OCI-LY7 (cell line): Measurements from ENCODE around the gene ODF4. TPM values are rescaled to one million over a fixed set of nuclear protein-coding genes. Genes with fewer than 3 reads are reported as not detected.

Source experiments
- BruUV-seq: library from RNA; stranded (reverse); fragments of 400-500 nt; replicated peaks from 2 replicates; lab custom pipeline; 2021; lab: Mats Ljungman, UMichigan
- CTCF ChIA-PET: fragments of 300-600 bp; sonication (Branson Sonifier 250); formaldehyde crosslinking; loops from one replicate; lab custom pipeline; 2022; ENCODE audit warnings: antibody characterized with exemption; ENCODE audit not compliant: unreplicated experiment; lab: Charles Lee
- POLR2A ChIA-PET: fragments of 300-600 bp; sonication (Branson Sonifier 250); formaldehyde crosslinking; loops from one replicate; lab custom pipeline; 2022; ENCODE audit warnings: antibody characterized with exemption; lab: Charles Lee
- DNase-seq: peaks from one replicate; pipeline ENCODE4 v3.0.0-alpha.2; 2015; ENCODE audit warnings: low spot score
- H2AFZ ChIP-seq: fragments of 200-600 bp; sonication (generic), shearing (Covaris generic); 2 replicates; pipeline ENCODE4 v1.6.1; 2014; ENCODE audit warnings: mild to moderate bottlenecking, antibody characterized with exemption, low read length, moderate library complexity
- H3K27ac ChIP-seq: fragments of 200-600 bp; sonication (generic); 2 replicates; pipeline ENCODE4 v1.5.1; 2014; ENCODE audit warnings: mixed run types, low read depth, mild to moderate bottlenecking, moderate library complexity, low read length, inconsistent platforms; ENCODE audit not compliant: poor library complexity, severe bottlenecking
- H3K36me3 ChIP-seq: fragments of 200-600 bp; sonication (generic); 2 replicates; pipeline ENCODE4 v1.6.1; 2014; ENCODE audit warnings: mild to moderate bottlenecking, antibody characterized with exemption, low read length, moderate library complexity, mixed read lengths; ENCODE audit not compliant: insufficient read depth
- H3K4me1 ChIP-seq: fragments of 200-600 bp; sonication (generic); 2 replicates; pipeline ENCODE4 v1.5.1; 2014; ENCODE audit warnings: mild to moderate bottlenecking, low read length; ENCODE audit not compliant: insufficient read depth, poor library complexity, severe bottlenecking
- H3K4me2 ChIP-seq: fragments of 200-600 bp; sonication (generic); 2 replicates; pipeline ENCODE4 v1.6.1; 2014; ENCODE audit warnings: mild to moderate bottlenecking, low read length
- H3K4me3 ChIP-seq: fragments of 200-600 bp; sonication (generic); 2 replicates; pipeline ENCODE4 v1.5.1; 2014; ENCODE audit warnings: mild to moderate bottlenecking, low read depth, low read length; ENCODE audit not compliant: poor library complexity, severe bottlenecking
- H3K79me2 ChIP-seq: fragments of 200-600 bp; sonication (generic); 2 replicates; pipeline ENCODE4 v1.6.1; 2016; ENCODE audit warnings: low read depth, mild to moderate bottlenecking, low read length, moderate library complexity, mixed read lengths; ENCODE audit not compliant: insufficient read depth
- H3K9me2 ChIP-seq: fragments of 200-600 bp; sonication (generic); 2 replicates; pipeline ENCODE4 v1.6.1; 2016; ENCODE audit warnings: mild to moderate bottlenecking, low read length, mixed read lengths; ENCODE audit not compliant: insufficient read depth
- H3K9me3 ChIP-seq: fragments of 200-600 bp; sonication (generic); 2 replicates; pipeline ENCODE4 v1.6.1; 2014; ENCODE audit warnings: mild to moderate bottlenecking, mixed run types, low read length, mixed read lengths
- H4K20me1 ChIP-seq: fragments of 200-600 bp; sonication (generic); 2 replicates; pipeline ENCODE4 v1.6.1; 2014; ENCODE audit warnings: mild to moderate bottlenecking, antibody characterized with exemption, low read length, moderate library complexity, mixed read lengths; ENCODE audit not compliant: insufficient read depth
- CTCF ChIP-seq: fragments of 200-600 bp; sonication (generic); conservative IDR thresholded peaks from 2 replicates; pipeline ENCODE4 v1.5.1; 2014; ENCODE audit warnings: mild to moderate bottlenecking, antibody characterized with exemption, low read length, moderate library complexity, mixed read lengths
- EZH2phosphoT487 ChIP-seq: fragments of 200-600 bp; sonication (generic); IDR thresholded peaks from 2 replicates; pipeline ENCODE4 v1.6.1; 2018; ENCODE audit warnings: low read depth, borderline replicate concordance, mild to moderate bottlenecking, mixed run types, antibody characterized with exemption, low read length, moderate library complexity, mixed read lengths
- intact Hi-C: fragments of 100-400 bp; cut with micrococcal nuclease; formaldehyde crosslinking; loops from one replicate; pipeline ENCODE4 v1.10.0; 2022; ENCODE audit not compliant: unreplicated experiment
- total RNA-seq, 2 experiments: library from RNA; depleted of rRNA in 1 of 2; stranded (reverse); fragments of >200 nt in 1 of 2; shearing (Covaris generic) in 1 of 2; gene quantifications; 2 replicates each; pipeline ENCODE4 v1.2.3, GENCODE V29; 2014 to 2022

ODF4 gene
- total RNA-seq, 2 experiments from 2014 or later = not detected

- peaks cover 51% of the 10 kb centered on the region for H3K4me1 ChIP-seq
- H3K27ac ChIP-seq = peak overlapping the region; percentile 76
- DNase-seq = no peak
- no peak for TF ChIP-seq EZH2phosphoT487
- TF ChIP-seq CTCF = no peak
- peak overlapping the region; percentile 72 for H3K4me3 ChIP-seq
- H3K9me2 ChIP-seq = no peaks in the 10 kb centered on the region
- intact Hi-C loops = loop anchor here (5.0 kb wide), 1 partner anchor 688 kb away; the partner anchor contains the start of genes TP53 and WRAP53
- peaks cover 58% of the 10 kb centered on the region for H3K36me3 ChIP-seq
- H3K79me2 ChIP-seq = peaks cover 27% of the 10 kb centered on the region
- peak overlapping the region; percentile 95 for H3K4me2 ChIP-seq
- ChIA-PET CTCF (interaction anchor here (0.7 kb wide), 1 partner anchor 255 kb away, joined by 3 read pairs; the partner anchor contains the start of gene MYH10), POLR2A (no interaction called here)
- H2AFZ ChIP-seq = peak overlapping the region; percentile 59; the same call in 1 of the 2 replicates
- BruUV-seq = no TSS peak
- no peaks in the 10 kb centered on the region for H3K9me3 ChIP-seq
- H4K20me1 ChIP-seq = peaks cover 14% of the 10 kb centered on the region; the same call in 1 of the 2 replicates
Measured at GRCh38 chr17:8375738-8376259, 36.2 kb downstream of the ODF4 start.

GRCh38 chr17:8376271-8377067, 36.8 kb downstream of the ODF4 start, which contains the start of gene KRABD2:
TSS of gene KRABD2 (minus strand) at chr17:8376704.
- TF ChIP-seq CTCF (peak; percentile 73), EZH2phosphoT487 (no peak)
- Histone ChIP-seq H3K79me2 (peaks cover 33% of the 10 kb centered on the region), H3K4me2 (peak within 1 kb of the TSS; percentile 95), H3K4me1 (peaks cover 57% of the 10 kb centered on the region), H3K4me3 (peak within 1 kb of the TSS; percentile 72), H4K20me1 (peaks cover 20% of the 10 kb centered on the region), H2AFZ (peak within 1 kb of the TSS; percentile 59), H3K9me2 (no peaks in the 10 kb centered on the region), H3K9me3 (no peaks in the 10 kb centered on the region), H3K27ac (peak within 1 kb of the TSS; percentile 76), H3K36me3 (peaks cover 65% of the 10 kb centered on the region)
- POLR2A ChIA-PET = interaction anchor here (0.7 to 1.3 kb wide), 3 partner anchors 17 to 59 kb away, joined by 3 to 4 read pairs (median 3); partner anchors contain the start of gene NDEL1
- intact Hi-C loops = loop anchor here (5.0 kb wide), 1 partner anchor 689 kb away; the partner anchor contains the start of genes TP53 and WRAP53
- BruUV-seq = no TSS peak
- peak; percentile 91 for DNase-seq
- CTCF ChIA-PET = interaction anchor here (0.8 to 1.1 kb wide), 2 partner anchors 16 to 75 kb away, joined by 3 read pairs; no protein-coding TSS in a partner anchor
